Mucosa of rectum (tissue), 2 donors: ENCODE measurements around the gene SF1.

Experiments
- H3K27ac ChIP-seq, 2 donors: one replicate each; pipeline ENCODE4 v1.7.0; 2013; ENCODE audit warnings: inconsistent platforms in 2 of 2, low read depth in 2 of 2, low read length in 2 of 2
- H3K27me3 ChIP-seq, 2 donors: one replicate each; pipeline ENCODE4 v1.7.0; 2013; ENCODE audit warnings: low read length in 2 of 2; ENCODE audit not compliant: control insufficient read depth in 2 of 2, insufficient read depth in 2 of 2
- H3K36me3 ChIP-seq, 2 donors: one replicate each; pipeline ENCODE4 v1.7.0; 2013; ENCODE audit warnings: low read length in 2 of 2; ENCODE audit not compliant: control insufficient read depth in 2 of 2, insufficient read depth in 2 of 2
- H3K4me1 ChIP-seq, 2 donors: one replicate each; pipeline ENCODE4 v1.7.0; 2013; ENCODE audit warnings: low read length in 2 of 2, mild to moderate bottlenecking in 1 of 2; ENCODE audit not compliant: control insufficient read depth in 2 of 2, insufficient read depth in 2 of 2
- H3K4me3 ChIP-seq, 2 donors: one replicate each; pipeline ENCODE4 v1.7.0; 2013; ENCODE audit warnings: low read length in 2 of 2
- H3K9ac ChIP-seq, 2 donors: one replicate each; pipeline ENCODE4 v1.7.0; 2013; ENCODE audit warnings: low read length in 2 of 2, low read depth in 1 of 2, mild to moderate bottlenecking in 1 of 2
- H3K9me3 ChIP-seq, 2 donors: one replicate each; pipeline ENCODE4 v1.7.0; 2013; ENCODE audit warnings: low read length in 2 of 2; ENCODE audit not compliant: control insufficient read depth in 2 of 2
- donor health status: healthy.
- donor health status: Normal muscosa, but diverticular disease.

Gene SF1

DNA sequence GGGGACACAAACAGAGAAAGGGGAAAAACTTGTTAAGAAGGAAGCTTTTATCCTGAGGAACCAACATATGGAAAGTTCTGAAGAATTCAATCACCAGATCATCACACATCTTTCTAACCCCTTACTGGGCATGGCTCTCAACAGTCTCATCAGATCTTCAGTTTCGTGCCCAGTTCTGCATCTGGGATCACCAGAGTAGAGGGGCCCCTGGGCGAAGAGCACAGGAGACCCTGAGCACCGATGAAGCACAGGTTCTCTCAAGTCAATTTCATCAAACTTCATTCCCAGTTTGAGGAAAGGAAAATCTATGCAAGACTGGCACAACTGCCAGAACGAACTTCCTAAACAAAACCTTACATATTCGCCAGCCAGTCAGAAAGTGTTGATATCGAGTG is 10.0 kb downstream of the SF1 start:
- no peak overlapping the region for H3K27ac ChIP-seq
- H3K4me3 ChIP-seq, result no peak overlapping the region

DNA sequence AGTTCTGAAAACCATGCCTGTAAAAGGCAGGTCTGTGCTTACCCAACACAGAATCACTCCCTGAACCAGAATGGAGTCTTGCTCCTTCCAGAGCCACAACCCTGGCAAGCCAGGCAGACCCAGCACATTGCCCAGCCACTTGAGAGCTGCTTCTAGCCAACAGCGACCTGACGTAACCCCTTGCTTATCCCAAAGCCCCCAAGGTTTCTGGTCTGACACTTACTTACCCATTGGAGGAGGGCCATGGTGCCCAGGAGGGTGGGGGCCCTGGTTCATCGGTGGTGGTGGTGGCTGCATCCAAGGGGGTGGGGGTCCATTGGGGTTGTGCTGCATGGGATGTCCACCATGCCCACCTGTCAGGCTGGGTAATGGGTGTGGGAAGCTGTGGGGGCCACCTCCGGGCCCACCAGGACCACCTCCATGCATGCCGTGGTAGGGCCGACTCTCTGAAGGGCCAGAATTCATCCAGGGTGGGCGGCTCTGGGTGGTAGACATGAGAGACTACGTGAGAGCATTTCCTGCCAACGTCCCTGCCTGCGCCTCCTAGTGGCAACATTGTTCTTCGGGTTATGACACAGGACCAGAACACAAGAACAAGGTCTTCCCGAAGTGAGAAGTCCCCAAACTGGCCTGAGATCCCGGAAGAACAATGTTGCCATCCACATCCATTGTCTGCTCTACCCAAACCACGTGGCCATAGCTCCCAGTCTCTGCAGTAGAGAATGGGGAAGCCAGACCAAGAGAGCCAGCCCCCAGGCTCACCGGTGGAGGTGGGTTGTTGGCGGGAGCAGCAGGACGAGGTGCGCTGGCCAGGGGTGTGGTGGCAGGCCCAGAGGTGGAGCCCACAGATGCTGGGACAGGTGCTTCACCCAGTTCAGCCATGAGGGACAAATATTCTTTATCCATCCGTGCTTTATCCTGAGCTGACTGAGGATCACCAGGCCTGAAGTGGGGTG is 10.7 kb downstream of the SF1 start:
- Histone ChIP-seq H3K27me3 (no peaks in the 10 kb centered on the region), H3K9ac (no peak overlapping the region), H3K36me3 (peaks cover 82 to 93% of the 10 kb centered on the region in 2 donors), H3K9me3 (no peaks in the 10 kb centered on the region), H3K4me3 (no peak overlapping the region), H3K4me1 (peaks cover 2 to 22% of the 10 kb centered on the region in 2 donors), H3K27ac (peak overlapping the region in 1 of 2 donors; percentile 48)

More for the DNA sequence above, 10.0 kb downstream of the SF1 start:
- Histone ChIP-seq H3K36me3 (peaks cover 84 to 94% of the 10 kb centered on the region in 2 donors), H3K27me3 (no peaks in the 10 kb centered on the region), H3K9me3 (no peaks in the 10 kb centered on the region), H3K9ac (no peak overlapping the region), H3K4me1 (peaks cover 4 to 22% of the 10 kb centered on the region in 2 donors)

GRCh38 chr11:64766881-64767280 is 11.5 kb downstream of the SF1 start:
- H3K4me1 ChIP-seq, result peaks cover 2 to 21% of the 10 kb centered on the region in 2 donors
- H3K27ac ChIP-seq, result no peak overlapping the region
- H3K9ac ChIP-seq, result no peak overlapping the region
- no peak overlapping the region for H3K4me3 ChIP-seq
- no peaks in the 10 kb centered on the region for H3K27me3 ChIP-seq
- H3K9me3 ChIP-seq, result no peaks in the 10 kb centered on the region
- peaks cover 85 to 86% of the 10 kb centered on the region in 2 donors for H3K36me3 ChIP-seq

GRCh38 chr11:64765851-64766665 is 12.3 kb downstream of the SF1 start:
- Histone ChIP-seq H3K27me3 (no peaks in the 10 kb centered on the region), H3K9me3 (no peaks in the 10 kb centered on the region), H3K27ac (no peak overlapping the region), H3K36me3 (peaks cover 78 to 79% of the 10 kb centered on the region in 2 donors), H3K4me1 (peaks cover 2 to 21% of the 10 kb centered on the region in 2 donors), H3K9ac (no peak overlapping the region), H3K4me3 (no peak overlapping the region)

- Histone ChIP-seq H3K27me3 (no peaks in the 10 kb centered on the region), H3K27ac (no peak overlapping the region), H3K36me3 (peaks cover 71 to 72% of the 10 kb centered on the region in 2 donors), H3K4me1 (peaks cover 2 to 26% of the 10 kb centered on the region in 2 donors), H3K9me3 (no peaks in the 10 kb centered on the region), H3K4me3 (no peak overlapping the region), H3K9ac (no peak overlapping the region)
Observed at GRCh38 chr11:64765291-64765850, 13.0 kb downstream of the SF1 start.

- H3K27me3 ChIP-seq, result no peaks in the 10 kb centered on the region
- no peak overlapping the region for H3K9ac ChIP-seq
- H3K27ac ChIP-seq, result no peak overlapping the region
- peaks cover 2 to 27% of the 10 kb centered on the region in 2 donors for H3K4me1 ChIP-seq
- no peak overlapping the region for H3K4me3 ChIP-seq
- peaks cover 65 to 66% of the 10 kb centered on the region in 2 donors for H3K36me3 ChIP-seq
- H3K9me3 ChIP-seq, result no peaks in the 10 kb centered on the region
Observed at GRCh38 chr11:64764753-64765152, 13.6 kb downstream of the SF1 start.

DNA sequence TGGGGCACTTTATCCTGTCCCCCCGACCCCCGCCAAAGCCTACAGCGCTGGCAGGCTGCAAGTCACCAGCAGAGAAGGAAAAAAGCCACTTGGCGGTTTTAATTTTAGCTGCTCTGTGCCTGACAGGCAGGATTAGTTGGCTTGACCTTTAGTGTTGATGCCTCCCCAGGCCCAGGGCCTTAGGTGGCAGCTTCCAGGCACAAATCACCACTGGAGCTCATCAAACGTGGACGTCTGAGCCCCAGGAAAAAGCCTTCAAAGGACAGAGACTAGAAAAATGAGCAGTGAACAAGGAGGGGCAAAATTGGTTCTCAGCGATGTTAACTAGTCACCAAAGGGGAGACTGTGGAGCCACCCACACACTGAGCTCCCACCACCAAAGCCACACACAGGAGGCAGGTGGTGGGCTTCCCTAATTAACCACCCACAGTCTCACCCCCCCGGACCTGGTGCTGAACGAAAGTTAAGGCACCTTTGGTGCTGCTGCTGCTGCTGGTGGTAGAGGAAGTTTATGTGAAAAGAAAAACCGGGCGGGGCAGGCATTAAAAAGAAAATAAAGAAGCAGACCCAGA is 14.2 kb downstream of the SF1 start:
- no peak overlapping the region for H3K9ac ChIP-seq
- H3K27me3 ChIP-seq, result no peaks in the 10 kb centered on the region
- peaks cover 59 to 60% of the 10 kb centered on the region in 2 donors for H3K36me3 ChIP-seq
- H3K4me1 ChIP-seq, result peaks cover 2 to 27% of the 10 kb centered on the region in 2 donors
- no peak overlapping the region for H3K4me3 ChIP-seq
- H3K9me3 ChIP-seq, result no peaks in the 10 kb centered on the region
- H3K27ac ChIP-seq, result peak overlapping the region in 1 of 2 donors; percentile 56

- no peak overlapping the region for H3K9ac ChIP-seq
- no peaks in the 10 kb centered on the region for H3K27me3 ChIP-seq
- H3K36me3 ChIP-seq, result peaks cover 53 to 55% of the 10 kb centered on the region in 2 donors
- no peaks in the 10 kb centered on the region for H3K9me3 ChIP-seq
- H3K4me1 ChIP-seq, result peaks cover 2 to 27% of the 10 kb centered on the region in 2 donors
- peak overlapping the region in 1 of 2 donors; percentile 56 for H3K27ac ChIP-seq
- H3K4me3 ChIP-seq, result no peak overlapping the region
Observed at GRCh38 chr11:64763526-64764039, 14.8 kb downstream of the SF1 start.

DNA sequence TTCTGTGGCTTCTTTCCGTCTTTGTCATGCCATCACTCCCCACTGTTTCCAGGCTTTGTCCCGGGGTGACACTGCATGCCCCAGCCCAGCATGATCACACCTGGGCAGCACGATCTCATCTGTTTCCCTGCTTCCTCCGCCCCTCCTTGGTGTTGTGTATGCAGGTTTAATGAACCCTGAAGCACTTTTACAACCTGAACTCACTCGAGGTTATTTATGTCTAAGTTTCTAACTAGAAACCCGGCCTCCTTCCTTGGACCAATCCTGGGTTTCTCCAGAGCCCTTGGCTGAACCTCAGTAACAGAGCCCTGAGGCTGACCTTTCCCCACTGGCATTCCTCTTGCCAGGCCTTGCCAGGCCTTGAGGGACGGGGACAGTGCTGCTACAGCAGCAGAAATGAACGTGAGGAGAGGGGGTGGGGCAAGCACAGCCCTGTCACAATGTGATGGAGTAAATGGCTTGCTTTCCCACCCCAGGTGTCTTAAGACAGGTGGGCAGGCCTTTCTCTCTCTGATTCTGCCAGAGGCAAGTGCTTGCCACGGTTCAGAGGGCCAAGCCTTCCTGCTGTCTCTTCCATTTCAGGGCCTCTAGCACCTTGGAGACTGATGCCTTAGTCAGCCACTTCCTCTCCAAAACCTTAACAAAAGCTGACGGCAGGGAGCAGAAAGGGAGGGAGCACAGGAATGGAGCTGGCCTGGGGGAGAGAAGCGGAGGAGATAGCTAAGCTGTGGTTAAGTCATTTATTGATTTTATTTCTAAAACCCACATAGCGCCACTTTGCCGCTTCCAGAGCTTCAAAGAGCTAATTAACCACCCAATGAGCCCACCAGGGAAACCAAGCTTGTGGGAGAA is 15.4 kb downstream of the SF1 start:
- Histone ChIP-seq H3K27ac (peak overlapping the region in 1 of 2 donors; percentile 56), H3K4me1 (peaks cover 2 to 27% of the 10 kb centered on the region in 2 donors), H3K27me3 (no peaks in the 10 kb centered on the region), H3K9me3 (no peaks in the 10 kb centered on the region), H3K36me3 (peaks cover 46 to 48% of the 10 kb centered on the region in 2 donors), H3K4me3 (no peak overlapping the region), H3K9ac (no peak overlapping the region)
